Erythroblast (primary cell): ENCODE measurements around the gene GOLGA5.

Experiments used
- GATA1 ChIP-seq: IDR thresholded peaks from 2 replicates; pipeline ENCODE4 v1.6.1; 2011; ENCODE audit warnings: low read depth, mild to moderate bottlenecking, control low read depth, low read length, moderate library complexity
- POLR2A ChIP-seq: IDR thresholded peaks from 2 replicates; pipeline ENCODE4 v1.6.1; 2011; ENCODE audit warnings: mild to moderate bottlenecking, low read length

- TF ChIP-seq POLR2A = no peak
- no peak for TF ChIP-seq GATA1
These were observed 93.1 kb downstream of the GOLGA5 start for GRCh38 chr14:92887157-92887556.
